Stimulated activated CD4-positive, alpha-beta T cell treated with anti-CD3 and anti-CD28 coated beads, Interleukin-2, amount 100 ng/mL, for 4 hours (primary cell): ENCODE measurements around the gene MGST2.
"Not testable (repeated sequence)": the region's sequence is repeated elsewhere in the genome, so short reads cannot be mapped to it uniquely, and the experiment has no call there.

ENCODE experiments used
- DNase-seq: peaks from one replicate; pipeline ENCODE4 v3.0.0-alpha.2; 2020; ENCODE audit warnings: low read depth

The MGST2 gene

GRCh38 chr4:139669890-139670289 lies 4.3 kb downstream of the MGST2 start:
- DNase-seq = no peak

- DNase-seq = no peak
These were observed 5.2 kb downstream of the MGST2 start for GRCh38 chr4:139670775-139671174.

DNA sequence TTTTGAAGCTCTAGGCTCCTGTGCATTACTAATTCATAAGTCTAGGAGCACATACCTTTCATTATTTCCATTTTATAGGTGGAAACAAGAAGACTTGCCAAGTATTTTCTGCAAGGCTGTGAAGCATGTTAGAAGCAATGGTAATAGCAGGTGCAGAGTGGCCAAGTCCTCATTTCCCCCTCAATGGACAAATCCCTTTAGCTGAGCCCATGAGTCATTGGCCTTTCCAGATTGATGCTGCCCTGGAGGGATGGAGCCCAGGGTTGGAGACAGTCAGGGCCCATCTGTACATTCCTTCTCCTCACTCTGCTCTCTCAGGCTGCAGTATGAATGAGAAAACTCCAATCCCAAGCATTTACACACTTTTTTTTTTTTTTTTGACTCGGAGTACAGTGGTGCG lies 6.6 kb downstream of the MGST2 start:
- no peak for DNase-seq

- no peak for DNase-seq
These were observed 7.1 kb downstream of the MGST2 start for GRCh38 chr4:139672732-139673131.

DNA sequence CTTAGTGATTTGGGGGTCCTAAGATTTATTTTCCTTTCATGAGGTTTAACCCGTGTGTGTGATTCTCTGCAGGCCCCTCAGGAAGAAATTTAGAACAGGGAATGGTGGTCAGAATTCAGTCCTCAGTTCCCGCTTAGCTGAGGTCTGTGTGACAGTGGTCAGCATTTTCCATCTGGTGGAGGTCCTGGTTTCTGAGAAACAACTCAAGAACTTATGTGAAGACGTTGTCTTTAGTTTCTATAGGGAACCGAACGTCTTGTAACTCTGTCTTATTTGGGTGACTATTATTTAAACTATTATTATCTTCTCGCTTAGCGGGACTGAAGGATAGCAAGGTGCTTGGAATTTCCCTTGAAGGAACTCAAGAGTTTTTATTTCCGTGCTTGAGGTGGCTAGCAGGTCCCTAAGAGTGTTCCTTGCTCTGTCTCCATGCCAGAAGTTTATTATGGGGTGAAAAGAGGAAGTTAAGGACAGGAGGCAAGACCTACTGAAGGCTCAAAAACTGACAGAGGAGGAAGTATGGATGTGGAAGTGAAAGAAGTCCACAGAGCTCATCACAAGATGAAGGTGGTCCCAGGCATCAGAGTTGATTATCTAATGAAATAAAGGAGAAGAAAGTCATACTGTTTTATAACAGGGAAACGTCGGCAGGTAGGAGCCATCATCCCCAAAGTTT lies 9.4 kb downstream of the MGST2 start:
- no peak for DNase-seq

- DNase-seq = no peak
These were observed 10.0 kb downstream of the MGST2 start for GRCh38 chr4:139675651-139676050.

DNA sequence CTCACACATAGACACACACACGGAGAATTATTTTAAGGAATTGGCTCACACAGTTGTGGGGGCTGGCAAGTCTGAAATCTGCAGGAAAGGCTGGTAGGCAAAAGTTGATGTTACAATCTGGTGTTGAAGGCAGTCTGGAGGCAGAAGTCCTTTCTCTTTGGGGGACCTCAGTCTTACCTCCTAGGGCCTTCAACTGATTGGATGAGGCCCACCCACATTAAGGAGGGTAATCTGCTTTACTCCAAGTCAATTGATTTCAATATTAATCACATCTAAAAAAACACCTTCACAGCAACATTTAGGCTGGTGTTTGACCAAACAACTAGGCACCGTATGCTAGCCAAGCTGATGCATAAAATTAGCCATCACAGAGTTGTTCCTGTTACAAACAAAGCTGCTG lies 10.7 kb downstream of the MGST2 start:
- no peak for DNase-seq

DNA sequence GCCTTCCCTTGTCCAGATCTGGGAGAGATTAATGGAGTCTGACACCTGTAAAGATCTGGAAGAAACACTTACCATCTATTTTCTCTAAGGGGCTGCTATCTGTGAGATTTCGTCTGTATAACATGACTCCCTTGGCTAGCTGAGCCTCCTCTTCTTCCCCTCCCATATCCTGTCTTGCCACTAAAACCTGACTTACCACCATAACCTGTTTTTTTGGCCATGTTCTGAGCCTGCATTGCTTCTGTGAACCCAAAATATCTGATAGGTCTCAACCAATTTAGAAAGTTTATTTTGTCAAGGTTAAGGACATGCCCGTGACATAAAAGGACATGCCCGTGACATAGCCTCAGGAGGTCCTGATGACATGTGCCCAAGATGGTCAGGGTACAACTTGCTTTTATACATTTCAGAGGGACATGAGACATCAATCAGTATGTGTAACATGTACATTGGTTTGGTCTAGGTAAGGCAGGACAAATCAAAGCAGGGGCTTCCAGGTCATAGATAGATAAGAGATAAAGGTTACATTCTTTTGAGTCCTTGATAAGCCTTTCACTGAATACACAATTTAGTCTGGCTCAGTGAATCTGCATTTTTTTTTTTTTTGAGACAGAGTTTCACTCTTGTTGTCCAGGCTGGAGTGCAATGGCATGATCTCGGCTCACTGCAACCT lies 11.4 kb downstream of the MGST2 start:
- DNase-seq = no peak

DNA sequence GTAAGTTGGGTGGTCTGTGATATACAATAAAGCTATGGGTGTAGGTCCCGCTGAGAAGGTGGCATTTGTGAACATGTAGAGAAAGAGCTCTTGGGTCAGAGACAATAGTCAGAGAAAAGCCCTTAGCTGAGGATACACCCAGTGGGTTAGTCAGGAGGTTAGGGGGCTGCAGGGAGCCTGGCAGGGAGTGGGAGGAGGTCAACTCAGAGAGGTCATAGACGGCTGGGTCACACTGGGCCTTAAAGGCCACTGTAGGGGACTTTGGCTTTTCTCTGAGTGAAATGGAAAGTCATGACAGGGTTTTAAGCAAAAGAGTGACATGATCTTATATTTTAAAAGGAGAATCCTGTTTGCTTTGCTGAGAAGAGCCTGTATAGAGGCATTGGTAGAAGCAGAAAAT lies 16.7 kb downstream of the MGST2 start:
- no peak for DNase-seq

DNA sequence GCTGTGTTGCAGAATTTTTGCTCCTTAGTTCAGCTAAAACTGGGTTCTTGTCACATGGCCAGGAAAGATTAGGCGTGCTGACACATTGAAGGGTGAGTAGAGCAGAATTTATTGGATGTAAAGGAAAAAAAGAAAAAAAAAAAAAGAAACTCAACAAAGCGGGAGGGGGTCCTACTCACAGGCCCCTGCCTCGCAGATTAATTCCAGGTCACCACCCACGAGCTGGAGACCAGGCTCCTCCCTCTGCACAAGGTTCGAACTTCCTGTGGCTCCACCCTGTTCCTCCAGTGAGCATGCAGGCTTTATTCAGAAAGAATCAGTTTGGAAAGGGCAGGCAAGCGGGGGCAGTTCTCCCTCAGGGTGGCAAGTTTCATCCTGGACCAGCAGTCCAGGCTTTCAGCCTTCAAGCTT lies 17.1 kb downstream of the MGST2 start:
- no peak for DNase-seq

GRCh38 chr4:139684351-139684750 lies 18.7 kb downstream of the MGST2 start:
- no peak for DNase-seq

DNA sequence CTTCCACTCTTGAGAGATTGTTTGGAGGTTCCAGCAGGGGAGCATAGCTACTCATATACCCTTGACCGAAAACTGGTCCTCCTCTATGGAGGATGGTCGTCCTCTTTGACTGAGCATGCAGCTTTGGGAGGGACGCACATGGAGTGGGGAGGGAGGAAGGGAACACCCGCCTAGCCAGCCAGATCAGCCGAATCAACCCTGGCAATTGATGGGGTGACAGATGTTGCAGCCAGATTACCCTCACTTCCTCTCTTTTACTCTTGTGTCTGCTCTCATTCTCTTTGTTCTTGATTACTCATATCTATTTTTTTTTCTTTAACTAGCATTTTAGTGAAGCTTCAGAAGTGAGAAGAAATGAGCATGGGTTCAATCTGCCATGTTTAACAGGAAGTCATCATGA lies 19.6 kb downstream of the MGST2 start:
- no peak for DNase-seq

DNA sequence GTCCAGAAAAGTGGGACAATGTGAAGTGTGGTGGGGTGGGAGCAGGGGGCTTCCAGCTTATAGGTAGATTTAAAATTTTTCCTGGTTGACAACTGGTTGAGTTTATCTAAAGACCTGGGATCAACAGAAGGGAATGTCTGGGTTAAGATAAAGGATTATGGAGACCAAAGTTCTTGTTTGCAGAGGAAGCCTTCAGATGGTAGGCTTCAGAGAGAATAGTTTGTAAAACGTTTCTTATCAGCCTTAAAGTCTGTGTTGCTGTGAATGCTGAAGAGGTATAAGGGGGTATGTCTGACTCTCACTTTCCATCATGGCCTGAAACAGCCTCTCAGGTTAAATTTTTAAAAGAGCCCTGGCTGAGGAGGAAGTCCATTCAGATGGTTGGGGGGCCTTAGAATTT lies 20.5 kb downstream of the MGST2 start:
- DNase-seq = no peak

DNA sequence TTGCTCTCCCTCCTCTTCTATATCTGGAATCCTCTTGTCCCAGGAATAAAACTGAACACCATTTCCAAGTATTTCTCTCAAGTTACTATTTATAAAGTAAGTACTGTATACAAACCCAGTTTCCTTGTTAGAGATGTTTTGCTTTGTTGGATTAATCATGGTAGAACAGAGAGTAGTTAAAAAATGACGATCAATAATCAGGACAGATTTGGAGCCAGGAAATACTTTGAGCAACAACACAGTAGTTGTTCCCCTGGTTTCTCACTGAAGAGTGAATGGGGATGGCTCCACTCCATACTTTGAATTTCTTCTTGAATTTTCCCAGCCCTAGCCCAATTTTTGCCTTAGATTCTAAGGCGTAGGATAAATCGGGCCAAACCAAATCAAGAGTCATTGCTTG lies 21.4 kb downstream of the MGST2 start:
- DNase-seq = no peak

GRCh38 chr4:139689093-139689722 lies 23.6 kb downstream of the MGST2 start:
- DNase-seq = no peak

DNA sequence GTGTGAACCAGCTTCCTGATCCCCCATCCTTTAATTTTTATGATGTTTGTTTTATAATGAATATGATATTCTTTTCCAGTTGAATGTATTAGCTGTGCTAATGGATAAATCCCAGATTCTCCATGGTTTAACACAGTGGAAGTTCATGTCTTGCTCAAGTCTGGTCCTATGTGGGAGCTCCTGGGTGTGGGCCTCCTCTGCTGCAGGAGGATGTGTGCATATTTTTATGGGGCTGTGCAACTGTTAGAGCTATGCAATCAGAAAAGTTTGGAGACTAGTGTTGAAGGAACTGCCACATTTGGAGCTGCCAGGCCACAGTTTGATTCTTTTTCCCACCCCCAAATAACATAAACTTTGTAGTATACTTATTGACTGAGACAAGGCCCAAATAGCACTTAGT lies 24.8 kb downstream of the MGST2 start:
- no peak for DNase-seq

DNA sequence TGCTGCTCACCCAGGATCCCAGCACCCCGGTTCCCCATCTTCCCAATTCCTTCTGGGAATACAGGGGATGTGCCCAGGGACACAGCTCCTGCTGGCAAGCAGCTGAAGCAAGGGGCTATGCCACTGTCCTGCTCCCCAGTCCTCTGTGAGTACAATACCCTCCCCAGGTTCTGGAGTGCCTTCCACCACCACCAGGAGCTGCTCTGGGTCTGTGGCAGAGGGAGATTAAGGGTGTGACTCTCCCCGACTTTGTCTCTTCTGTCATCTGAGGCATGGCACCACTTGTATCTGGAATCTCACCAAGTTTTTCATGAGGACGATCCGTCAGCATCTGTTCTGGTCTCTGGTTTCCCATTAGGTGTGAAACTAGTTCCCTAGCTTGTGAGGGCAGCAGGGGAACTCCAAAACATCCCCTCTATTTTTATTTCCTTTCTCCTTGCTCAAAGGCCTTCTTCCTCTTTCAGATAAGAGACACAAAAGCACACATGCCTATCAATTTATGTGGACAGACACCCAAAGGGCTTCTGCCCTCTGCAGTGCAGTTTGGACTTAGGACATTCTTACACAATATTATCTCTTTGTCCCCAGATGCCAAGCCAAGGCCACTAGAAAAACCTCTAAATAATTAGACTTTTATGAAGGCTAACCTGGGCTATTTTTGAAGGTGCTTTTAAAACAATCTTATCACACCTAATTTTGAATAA lies 26.8 kb downstream of the MGST2 start:
- no peak for DNase-seq

- no peak for DNase-seq
These were observed 29.0 kb downstream of the MGST2 start for GRCh38 chr4:139694522-139695107.

- DNase-seq = no peak
These were observed 30.9 kb downstream of the MGST2 start for GRCh38 chr4:139696491-139696890.

DNA sequence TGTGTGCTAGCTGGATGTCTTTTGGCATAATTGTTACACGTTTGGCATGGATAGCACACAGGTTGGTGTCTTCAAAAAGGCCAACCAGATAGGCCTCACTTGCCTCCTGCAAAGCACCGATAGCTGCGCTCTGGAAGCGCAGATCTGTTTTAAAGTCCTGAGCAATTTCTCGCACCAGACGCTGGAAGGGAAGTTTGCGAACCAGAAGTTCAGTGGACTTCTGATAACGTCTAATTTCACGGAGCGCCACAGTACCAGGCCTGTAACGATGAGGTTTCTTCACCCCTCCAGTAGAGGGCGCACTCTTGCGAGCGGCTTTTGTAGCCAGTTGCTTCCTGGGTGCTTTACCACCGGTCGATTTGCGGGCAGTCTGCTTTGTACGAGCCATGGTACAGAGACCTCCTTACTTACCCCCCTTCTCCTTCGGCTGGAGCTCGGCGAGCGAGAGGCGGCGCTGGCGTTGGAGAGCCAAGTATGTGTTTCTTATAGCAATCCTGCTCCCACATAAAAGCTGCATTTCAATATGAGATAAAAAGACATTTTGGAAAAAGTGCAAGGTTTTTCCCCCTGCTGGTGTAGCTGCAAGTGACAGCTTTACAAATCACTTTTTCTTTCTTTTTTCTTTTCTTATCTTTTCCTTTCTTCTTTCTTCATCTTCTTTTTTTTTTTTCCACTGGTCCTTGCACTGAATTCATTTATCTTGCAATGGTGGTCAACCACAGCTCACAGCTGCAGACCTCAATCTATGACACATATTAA lies 32.7 kb downstream of the MGST2 start:
- DNase-seq = not testable (repeated sequence)

DNA sequence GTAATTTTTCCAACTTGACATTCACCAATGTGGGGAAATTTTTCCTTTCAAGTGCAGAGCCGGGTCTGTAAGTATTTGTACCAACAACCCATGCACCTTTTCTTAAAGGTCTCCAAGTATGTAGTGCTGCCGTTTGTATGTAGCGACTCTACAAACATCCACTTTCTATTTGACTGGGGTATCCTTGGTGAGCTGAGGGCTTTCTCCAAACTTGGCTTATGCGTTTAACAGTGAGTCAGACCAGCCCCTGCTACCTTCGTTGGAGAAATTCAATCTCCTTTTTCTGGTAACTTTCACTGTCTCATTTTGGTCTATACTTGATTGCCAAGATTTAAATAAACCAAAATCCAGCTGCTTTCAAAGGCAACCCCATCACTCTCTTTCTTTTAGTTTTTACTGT lies 34.9 kb downstream of the MGST2 start:
- no peak for DNase-seq
